Lung microvascular endothelial cell (primary cell): ENCODE results near the gene PLAAT3. TPM values are rescaled to one million over a fixed set of nuclear protein-coding genes. Genes with fewer than 3 reads are reported as not detected.
"Not testable (repeated sequence)": the region's sequence is repeated elsewhere in the genome, so short reads cannot be mapped to it uniquely, and the experiment has no call there.

ENCODE experiments used
- DNase-seq, 2 donors: peaks; one replicate each; pipeline versions ENCODE4 v3.0.0 to v3.0.0-alpha.2; 2010; ENCODE audit warnings: low read depth in 2 of 2
- total RNA-seq: library from RNA; depleted of rRNA; stranded (reverse); fragments of >200 nt; gene quantifications from 2 replicates; pipeline ENCODE4 v1.2.1, GENCODE V29; 2014

PLAAT3 gene
- total RNA-seq, 1 donor from 2014 or later = 63.1 TPM

DNA sequence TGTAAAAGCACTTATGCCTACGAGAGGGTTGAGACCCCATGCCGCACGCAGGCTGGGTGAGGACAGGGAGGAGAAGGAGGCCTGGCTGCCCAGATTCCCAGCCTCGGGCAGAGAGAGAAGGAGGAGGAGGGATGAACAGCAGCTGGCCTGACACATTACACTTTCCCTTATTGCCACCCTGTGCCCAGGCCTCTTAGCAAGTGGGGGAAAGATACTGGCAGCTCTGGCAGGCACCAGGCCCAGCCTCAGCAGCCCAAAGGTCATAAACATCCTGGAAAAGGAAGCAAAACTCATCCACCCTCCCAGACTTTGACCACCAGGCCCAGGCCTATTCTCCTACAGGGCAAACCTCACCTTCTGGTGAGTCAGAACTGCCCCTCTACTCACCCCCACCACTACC is 4.7 kb downstream of the PLAAT3 start:
- peak in 1 of 2 donors; percentile 36 for DNase-seq

DNA sequence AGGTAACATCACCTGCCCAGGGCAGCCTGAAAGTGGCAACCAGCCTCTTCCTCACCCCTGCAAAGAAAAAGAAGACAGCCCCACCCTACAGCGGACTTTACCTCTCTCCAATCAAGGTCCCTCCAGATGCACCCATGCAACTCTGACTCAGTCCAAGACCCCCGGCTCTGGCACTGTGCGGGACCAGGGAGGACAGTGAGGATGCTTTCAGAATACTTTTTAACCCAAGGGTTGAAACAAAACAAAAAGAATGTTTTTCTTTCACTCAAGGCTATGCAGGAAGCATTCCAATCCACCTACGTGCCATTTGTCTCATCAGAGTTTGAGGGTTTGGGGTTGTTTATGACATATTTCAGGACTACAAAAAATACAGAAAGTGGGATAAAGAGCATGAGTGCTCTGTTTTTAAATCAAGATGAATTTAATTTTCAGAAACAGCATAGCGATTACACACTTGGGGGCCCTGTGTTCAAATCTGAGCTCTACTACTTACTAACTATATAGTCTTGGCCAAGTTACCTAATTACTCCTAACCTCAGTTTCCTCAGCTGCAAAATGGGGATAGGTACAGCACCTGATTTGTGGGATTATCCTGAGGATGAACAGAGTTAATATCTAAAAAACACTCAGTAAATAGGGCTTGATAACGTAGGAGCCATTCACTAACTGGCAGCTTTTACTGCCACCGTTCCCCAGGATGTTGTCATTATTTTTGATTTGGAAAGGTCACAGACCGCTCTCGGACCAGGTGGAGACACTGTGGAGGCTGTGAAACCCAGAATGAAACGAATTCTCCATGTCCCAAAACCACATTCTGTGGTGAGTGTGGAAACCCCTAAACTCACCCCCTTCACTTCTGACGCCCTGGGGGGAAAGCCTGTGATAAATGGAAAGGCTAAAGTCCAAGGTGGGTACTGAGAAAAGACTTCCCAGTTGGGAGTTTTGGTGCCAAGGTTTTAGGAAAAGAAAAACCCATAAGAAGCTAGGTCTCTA is 5.6 kb downstream of the PLAAT3 start:
- peak; percentile 29 for DNase-seq

DNA sequence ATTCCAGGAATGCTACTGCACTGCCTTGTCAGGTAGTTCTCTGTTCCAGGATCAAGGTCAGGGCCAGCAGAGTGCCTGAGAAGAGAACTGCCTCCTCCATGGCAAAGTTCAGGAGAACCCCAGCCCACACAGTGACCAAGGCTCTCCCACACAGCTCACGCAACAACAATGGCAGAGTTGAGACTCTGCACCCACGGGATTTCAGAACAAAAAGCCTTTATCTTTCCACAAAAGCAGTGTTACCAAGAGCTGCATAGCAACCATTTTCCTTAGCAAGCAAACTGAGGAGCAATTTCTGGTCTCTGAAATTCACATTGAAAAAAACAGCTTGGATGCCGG is 11.1 kb downstream of the PLAAT3 start:
- no peak for DNase-seq

DNA sequence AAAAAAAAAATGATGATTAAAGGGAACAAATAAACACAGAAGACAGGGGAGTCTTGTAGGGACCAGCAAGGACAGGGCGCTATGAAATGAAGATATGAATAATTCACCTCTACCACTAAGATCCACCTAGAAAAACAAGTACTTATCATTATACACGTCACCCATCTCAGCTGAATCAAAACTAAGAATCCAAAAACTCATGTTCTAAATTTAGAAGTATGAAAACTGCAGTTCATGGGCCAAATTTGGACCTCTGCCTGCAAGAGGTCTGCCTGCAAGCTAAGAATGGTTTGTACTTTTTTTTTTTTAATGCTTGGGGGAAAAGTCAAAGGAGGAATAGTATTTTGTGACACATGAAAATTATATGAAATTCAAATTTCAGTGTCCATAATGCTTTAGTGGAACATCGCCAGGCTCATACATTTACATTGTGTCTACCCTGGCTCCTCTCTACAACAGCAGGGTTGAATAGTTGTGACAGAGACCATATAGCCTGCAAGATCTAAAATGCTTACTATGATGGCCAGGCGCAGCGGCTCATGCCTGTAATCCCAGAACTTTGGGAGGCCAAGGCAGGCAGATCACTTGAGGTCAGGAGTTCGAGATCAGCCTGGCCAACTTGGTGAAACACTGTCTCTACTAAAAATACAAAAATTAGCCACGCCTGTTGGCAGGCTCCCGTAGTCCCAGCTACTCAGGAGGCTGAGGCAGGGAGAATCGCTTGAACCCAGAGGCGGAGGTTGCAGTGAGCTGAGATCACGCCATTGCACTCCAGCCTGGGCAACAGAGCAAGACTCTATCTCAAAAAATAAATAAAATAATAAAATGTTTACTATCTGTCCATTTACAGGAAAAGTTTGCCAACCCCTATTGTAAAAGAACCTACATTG is 11.7 kb downstream of the PLAAT3 start:
- DNase-seq = not testable (repeated sequence)

DNA sequence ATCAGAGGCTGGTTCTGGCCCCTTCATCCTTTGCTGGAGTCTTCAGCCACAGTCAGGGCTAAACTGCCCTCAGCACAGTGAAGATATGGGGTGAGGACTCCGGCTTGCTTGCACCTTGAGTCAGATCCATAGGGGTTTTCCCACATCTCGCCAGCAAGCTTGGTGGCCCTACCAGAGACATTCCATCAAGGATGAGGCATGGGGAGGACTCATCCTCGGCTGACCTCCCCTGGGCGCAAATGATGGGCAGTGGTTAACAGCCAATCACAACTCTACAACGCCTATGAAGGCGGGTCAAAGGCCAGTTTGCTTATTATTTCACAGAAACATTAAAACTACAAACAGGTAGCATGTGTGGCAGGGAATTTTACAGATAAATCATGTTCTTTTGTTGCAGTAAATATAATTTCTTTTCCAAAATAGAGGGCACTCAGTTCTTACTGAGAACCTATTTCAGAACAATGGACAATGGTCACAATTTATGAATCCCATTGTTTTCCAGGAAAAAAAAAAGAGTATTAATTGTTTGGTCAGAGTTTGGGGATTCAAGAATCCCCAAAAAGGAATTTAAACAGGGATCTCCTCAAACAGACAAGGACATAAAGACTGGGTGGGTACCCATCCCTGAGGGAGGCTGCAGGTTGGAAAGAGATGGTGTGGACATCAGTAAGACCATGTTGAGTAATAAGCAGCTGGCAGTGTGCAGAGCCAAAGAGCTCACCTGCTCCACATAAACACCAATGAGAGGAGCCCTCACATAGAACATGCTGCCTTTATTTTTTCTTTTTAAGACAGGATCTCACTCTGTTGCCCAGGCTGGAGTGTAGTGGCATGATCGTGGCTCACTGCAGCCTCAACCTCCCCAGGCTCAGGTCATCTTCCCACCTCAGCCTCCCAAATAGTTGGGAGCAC is 14.8 kb downstream of the PLAAT3 start:
- DNase-seq = peak in 1 of 2 donors; percentile 22

DNA sequence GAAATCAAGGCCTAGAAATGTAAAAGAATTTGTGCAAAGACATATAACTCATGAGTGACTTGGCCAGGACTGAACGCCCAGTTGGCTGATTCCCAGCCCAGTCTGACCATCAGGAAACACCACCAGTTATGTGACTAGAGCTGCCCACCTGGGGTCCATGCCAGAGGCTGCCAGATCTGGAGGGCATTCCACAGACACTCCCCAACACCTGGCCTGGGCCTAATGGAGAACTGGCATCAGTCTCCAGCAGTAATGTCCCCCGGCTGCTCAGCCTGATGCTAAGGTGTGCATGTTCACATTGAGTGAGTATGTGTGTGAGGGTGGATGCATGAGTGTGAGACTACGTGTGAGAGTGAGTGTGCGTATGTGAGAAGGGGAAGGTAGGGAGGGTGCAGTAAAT is 15.7 kb downstream of the PLAAT3 start:
- no peak for DNase-seq

DNA sequence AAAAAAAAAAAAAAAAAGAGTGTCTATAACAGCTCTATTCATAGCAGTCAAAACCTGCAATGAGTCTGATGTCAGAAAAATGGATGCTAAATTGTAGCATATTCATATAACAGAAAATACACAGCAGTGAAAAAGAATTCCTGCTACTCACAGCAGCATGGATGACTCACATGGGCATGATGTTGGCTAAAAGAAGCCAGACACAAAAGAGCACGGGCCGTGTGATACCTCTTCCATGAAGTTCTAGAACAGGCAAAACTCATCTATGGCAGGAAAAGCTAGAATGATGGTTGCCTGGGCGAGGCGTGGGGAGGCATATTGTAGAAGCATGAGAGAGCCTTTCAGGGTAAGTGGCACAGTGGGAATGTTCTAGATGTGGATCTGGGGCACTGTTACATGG is 18.9 kb downstream of the PLAAT3 start:
- no peak for DNase-seq

DNA sequence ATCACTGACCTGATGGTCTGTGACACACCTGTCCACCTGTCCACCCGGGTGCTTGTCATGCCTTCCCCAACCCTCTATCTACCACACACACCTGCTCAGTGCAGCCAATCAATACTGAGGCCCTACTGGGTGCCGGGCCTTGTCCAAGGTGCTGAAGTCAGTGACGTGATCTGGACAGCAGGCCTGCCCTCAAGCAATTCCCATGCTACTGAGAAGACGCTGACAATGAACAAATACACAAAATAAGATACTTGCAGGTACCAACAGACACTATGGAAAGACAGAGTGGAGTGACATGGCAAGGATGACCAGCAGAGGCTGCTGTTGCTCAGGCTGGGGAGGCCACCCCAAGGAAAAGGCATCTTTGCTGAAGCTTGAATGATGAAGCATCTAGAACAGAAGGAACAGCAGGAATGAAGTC is 21.2 kb downstream of the PLAAT3 start:
- DNase-seq = peak; percentile 28 to 39

DNA sequence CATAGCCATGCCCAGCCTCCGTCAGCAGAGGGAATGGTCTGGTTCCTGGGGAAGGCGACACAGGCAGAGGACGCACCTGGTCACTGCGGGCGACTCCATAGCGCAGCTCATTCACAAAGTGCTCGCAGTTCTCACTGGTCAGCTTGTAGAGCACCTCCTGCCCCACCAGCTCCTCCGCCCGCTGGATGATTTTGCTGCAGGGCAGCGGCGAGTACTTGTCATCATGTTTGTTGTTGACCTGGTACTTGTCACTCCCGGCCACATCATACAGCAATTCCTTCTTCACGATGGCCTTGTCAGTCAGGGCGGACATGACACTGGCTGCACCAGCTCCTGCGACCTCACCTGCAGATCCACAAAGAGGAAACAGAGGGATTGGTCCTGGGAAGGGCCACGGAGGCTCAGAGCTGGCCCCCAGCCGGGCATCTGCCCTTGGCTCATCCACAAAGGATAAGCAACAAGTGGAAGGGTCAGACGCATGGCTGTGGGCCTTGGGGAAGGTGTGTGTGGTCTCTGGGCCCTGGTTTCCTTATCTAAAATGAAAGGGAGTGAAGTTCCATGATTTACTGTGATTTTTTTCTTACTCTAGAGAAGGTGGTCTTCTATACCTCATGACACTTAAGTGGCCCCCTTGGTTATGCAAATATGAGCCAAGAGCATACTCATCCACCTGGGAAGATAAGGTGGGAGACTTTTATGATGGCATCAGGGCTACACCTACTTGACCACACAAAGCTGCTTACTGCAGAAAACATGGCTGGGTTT is 24.0 kb downstream of the PLAAT3 start:
- no peak for DNase-seq

DNA sequence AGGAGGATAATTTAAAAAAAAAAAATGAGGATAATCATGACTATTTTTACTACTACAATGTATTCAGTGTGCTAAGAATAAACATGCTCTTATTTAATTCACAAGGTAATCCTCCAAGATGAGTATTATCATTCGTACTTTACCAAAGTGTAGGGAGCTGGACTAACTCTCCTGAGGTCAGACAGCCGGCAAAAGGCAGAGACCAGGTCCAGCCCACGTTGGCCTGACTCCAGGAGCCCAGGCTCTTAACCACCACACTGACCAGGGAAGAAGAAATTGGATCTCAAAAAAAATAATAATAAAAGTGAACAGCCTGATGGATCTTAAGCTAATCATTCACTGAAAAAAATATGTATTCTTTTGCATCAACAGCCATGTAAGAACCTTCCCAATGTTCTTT is 25.2 kb downstream of the PLAAT3 start:
- no peak for DNase-seq

DNA sequence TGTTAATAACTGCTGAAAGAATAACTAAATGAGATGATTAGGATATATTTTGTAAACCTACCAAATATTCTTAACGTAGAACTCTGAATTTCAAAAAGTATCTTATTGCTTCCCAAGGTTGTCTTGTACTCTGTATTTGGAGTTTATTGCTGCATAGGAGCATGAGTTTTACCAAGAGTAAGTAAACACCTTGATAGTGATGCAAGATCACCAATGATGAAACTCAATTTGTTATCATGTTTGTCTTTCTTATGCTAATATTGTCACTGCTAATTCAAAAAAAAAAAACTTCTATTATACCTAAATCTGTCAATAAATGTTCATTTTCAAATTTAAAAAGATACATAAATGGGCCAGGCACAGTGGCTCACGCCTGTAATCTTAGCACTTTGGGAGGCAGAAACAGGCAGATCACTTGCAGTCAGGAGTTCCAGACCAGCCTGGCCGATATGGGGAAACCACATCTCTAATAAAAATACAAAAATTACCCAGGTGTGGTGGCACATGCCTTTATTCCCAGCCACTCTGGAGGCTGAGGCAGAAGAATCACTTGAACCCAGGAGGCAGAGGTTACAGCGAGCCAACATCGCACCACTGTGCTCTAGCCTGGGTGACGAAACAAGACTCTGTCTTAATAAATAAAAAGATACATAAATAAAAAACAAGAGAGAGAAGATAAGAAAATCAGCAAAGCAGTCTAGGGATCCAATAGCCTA is 27.6 kb downstream of the PLAAT3 start:
- DNase-seq = no peak

DNA sequence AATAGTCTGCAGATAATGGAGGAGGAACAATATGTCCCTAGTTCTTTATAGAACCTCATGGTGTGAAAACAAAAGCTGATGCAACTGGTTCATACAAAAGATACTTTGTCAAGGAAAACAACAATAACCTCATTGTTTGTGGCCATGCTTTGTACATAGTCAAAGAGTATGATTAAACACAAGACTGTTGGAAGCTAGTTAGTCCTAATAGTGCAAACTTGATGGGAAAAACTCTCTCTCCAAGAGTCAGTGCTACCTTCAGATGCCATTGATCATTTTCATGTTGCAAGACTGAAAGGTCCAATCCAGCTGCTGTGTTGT is 30.9 kb downstream of the PLAAT3 start:
- DNase-seq = no peak

DNA sequence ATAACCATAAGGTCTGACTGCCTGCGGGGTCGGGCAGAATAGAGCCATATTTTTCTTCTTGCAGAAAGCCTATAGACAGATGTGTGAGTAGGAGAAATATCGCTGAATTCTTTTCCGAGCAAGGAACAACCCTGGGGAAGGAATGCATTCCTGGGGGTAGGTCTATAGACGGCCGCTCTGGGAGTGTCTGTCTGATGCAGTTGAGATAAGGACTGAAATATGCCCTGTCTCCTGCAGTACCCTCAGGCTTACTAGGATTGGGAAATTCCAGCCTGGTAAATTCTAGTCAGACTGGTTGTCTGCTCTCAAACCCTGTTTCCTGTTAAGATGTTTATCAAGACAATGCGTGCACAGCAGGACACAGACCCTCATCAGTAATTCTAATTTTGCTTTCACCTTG is 33.0 kb downstream of the PLAAT3 start:
- not testable (repeated sequence) for DNase-seq

DNA sequence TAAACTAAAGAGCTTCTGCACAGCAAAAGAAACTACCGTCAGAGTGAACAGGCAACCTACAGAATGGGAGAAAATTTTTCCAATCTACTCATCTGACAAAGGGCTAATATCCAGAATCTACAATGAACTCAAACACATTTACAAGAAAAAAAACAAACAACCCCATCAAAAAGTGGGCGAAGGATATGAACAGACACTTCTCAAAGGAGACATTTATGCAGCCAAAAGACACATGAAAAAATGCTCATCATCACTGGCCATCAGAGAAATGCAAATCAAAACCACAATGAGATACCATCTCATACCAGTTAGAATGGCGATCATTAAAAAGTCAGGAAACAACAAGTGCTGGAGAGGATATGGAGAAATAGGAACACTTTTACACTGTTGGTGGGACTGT is 35.4 kb downstream of the PLAAT3 start:
- not testable (repeated sequence) for DNase-seq

DNA sequence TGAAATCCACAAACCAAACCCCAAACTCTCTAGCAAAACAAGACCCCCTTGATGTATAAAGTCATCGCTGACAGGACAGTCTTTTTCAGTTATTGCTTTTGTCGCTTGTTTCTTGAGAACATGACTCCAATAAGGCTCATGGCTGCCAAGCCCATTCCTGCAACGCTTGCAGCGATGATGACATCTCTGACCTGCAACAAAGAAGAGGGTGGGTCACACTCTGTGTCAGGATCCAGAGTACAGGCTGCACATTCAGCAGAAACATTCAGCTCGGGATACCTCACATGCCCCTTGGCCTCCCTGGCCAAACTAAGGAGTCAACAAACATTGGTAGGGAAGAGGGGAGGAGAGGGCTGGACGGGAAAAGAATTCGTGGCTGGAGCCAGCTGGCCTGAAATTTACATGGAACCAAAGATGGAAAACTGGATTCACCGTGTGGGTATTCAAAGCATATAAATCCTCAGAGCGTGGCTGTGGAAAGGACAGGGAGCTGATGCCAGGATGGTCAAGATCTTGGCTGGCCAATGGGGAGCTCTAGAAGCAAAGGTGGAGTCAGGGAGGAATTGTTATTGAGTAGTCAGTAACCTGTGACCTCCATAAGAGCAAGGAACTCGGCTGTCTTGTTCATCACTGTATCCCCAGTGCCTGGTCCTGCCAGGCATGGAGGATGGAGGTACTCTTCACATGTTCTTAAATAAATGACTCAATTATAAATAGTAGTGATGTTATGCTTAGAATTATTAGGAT is 39.2 kb downstream of the PLAAT3 start:
- DNase-seq = peak; percentile 24 to 40

DNA sequence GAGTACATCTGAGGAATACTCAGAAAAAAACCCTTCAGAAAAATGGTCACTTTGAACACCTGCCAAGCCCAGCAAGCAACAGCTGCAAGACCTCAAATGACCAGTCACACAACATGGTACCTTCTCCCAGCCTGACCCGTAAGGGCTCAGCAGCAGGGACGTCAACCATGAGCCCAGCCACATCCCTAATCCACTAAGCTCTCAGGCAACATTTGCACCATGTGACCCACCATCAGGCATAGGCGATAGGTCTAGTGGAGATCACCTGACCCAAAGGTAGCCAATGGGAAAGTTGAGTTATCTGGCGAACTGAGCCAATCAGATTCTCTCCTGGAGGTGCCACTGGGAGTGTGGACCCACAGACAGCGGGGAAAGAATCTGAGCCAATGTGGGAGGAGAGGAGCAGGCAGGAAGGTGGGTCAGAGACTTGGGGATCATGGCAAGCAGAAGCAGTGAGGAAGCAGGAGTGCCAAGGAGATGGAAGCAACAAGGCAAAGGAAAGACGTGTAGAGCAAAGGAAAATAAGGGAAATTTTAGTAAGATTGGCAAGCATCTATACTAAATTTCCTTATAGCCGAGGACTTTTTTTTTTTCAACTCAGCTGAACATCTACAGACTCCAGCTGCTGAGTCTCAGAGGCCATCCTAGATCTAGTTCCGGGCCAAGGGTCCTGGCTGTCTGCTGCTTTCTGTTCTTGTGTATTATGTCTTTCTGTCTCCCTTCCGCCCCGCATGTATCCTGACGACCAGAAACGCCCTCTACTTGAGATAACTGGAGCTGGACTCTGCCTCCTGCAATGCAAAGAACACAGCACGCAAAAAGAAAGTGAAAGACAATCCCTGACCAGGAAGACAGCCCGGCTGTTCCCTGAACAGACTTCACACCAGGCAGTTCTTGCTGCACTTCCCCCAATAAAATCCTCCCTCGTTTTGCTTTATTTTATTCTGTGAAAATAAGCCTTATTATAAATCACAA is 40.1 kb downstream of the PLAAT3 start:
- DNase-seq = peak; percentile 31 to 87

DNA sequence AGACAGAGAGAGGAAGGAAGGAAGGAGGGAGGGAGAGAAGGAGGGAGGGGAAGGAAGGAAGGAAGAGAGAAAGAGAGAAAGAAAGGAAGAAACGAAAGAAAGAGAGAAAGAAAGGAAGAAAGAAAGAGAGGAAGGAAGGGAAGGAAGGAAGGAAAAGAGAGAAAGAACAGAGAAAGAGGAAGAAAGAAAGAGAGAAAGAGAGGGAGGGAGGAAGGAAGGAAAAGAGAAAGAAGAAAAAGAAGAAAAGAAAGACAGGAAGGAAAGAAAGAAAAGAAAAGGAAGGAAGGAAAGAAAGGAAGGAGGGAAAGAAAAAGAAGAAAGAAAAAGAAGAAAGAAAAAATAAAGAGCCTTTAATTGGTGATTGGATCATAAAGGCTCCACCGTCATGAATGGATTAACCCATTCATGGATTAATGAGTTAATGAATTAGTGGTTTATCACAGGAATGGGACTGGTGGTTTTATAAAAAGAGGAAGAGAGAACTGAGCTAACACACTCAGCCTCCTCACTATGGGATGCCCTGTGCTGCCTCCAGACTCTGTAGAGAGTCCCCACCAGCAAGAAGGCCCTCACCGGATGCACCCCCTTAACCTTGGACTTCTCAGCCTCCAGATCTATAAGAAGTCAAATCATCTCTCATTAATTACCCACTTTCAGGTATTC is 42.1 kb downstream of the PLAAT3 start:
- no peak for DNase-seq

DNA sequence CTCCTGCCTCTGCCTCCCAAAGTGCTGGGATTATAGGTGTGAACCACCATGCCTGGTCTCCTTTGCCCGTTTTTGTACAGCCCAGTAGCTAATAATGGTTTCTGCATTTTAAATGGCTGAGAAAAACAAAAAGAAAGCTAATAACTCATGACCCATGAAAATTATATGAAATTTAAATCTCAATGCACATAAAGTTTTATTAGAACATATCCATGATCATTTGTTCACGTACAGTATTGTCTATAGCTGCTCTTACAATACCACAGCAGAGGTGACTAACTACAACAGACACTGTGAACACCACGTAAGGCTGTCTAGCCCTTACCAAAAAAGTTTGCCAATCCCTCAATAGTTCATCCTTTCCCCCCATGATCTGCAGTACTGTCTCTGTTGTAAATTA is 44.7 kb downstream of the PLAAT3 start:
- DNase-seq = no peak
